ENCODE results near the gene DDC.

DDC gene

GRCh38 chr7:50509459-50509858 lies 55.7 kb downstream of the DDC start:
- no peak for DNase-seq

GRCh38 chr7:50508471-50508943 lies 56.7 kb downstream of the DDC start:
- no peak for DNase-seq

GRCh38 chr7:50507898-50508470 lies 57.2 kb downstream of the DDC start:
- no peak for DNase-seq

DNA sequence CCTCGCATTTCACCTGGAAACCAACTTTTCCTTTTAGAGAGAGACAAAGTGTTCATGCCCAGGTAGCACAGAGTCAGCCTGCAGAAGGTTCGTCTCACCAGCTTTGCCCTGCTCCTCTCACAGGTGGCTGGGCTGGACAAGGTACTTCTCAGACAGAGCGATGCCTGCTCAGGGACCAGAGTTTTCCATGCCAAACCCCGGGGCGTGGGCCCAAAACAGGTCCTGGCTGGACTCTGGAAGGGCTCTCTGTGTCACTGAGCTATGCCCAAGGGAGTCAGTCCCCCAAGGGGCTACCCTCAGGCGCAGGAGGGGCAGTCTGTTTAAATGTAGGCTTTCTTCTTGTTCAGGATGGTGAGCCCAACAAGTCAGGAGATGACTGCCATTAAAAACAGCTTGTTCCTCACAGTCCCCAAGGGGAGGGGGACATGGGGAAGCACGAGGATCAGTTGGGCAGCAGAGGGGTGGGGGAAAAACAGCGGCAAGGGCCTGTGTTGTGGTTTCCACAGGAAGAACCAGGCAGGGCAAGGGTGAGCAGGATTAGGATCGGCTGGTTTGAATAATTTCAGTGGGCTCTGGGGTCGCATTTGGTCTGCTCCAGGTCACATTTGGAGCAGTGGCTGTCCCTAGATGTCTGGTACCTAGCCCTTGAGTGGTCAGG lies 59.5 kb downstream of the DDC start:
- DNase-seq: no peak

GRCh38 chr7:50504646-50505546 lies 60.3 kb downstream of the DDC start:
- DNase-seq: no peak

GRCh38 chr7:50502947-50503346 lies 62.3 kb downstream of the DDC start:
- DNase-seq: no peak

GRCh38 chr7:50502001-50502684 lies 63.1 kb downstream of the DDC start:
- no peak for DNase-seq

GRCh38 chr7:50499092-50499491 lies 66.1 kb downstream of the DDC start:
- no peak for DNase-seq

DNA sequence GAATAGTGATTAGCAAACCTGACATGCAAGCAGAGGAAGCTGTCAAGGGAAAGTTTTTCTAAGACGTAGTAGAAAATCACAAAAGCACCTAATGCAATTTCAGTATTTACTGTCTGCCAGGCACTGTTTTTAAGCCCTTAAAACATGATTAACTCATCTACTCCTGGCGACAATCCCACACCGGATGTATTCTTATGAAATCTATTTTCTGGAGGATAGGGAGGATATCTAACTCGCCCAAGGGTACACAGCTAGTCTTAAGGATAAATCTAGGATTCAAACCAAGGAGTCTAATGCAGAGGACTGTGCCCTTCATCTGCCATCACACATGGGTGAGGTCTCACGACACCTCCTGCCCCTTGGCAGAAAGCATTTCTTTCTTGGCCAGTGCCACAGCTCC lies 67.2 kb downstream of the DDC start:
- no peak for DNase-seq

- no peak for DNase-seq
Observed at GRCh38 chr7:50497068-50497642, 68.0 kb downstream of the DDC start.

DNA sequence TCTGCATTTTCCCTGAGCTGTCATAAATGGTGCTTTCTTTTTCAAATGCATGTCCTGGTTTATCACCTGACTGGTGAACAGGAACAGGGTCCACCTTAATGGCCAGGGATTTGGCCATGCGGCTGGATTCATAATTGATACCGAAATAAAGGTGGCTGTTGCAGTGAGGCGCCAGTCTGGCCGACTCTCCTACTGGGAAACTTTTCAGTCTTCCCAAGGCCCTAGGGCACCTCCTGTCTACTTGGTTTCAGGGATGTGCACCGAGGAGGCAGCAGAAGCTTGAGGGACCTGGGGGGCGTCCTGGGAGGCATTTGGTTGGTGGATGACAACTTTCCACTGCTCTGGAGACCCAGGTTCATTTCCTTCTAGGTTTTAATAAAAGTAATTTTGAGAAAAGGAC lies 68.6 kb downstream of the DDC start:
- DNase-seq: no peak

GRCh38 chr7:50495746-50496145 lies 69.5 kb downstream of the DDC start:
- no peak for DNase-seq

GRCh38 chr7:50492770-50493519 lies 72.3 kb downstream of the DDC start:
- DNase-seq: no peak

- DNase-seq: no peak
Observed at GRCh38 chr7:50491943-50492342, 73.3 kb downstream of the DDC start.

GRCh38 chr7:50491209-50491608 lies 74.0 kb downstream of the DDC start:
- no peak for DNase-seq

DNA sequence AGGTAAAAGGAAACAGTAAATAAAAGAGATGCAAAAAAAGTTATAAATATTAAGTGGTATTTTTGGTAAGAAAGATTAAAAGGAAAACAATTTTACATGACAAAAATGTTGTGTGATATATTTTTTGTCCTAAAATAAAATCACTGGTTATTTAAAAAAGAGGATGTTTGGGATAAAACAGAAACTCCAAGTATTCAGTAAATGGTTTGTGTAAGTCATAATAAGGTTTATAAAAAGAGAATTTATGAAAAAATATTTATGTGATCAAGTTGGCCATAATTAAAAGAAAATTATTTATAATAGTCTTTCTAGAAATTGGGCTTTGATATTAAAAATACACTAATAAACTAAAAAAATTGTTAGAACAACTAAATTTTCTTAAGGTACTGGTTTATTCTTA lies 76.8 kb downstream of the DDC start:
- DNase-seq: no peak

DNA sequence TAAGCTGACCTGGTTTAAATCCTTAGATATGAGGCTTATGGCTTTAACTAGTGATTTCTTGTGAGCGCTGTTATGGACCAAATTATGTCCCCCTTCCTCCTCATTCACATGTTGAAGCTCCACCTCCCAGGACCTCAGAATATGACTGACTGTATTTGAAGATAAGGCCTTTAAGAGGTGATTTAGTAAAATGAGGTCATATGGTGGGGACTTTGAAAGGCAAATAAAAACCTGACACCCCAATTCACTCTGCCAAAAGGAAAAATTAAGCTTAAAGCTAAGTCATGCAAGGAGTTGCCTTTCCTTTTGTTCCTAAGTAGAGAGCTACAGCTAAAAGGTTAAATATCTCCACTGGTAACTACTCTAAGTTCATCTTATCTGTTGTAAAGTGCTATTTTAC lies 78.7 kb downstream of the DDC start:
- no peak for DNase-seq

GRCh38 chr7:50481867-50482266 lies 83.3 kb downstream of the DDC start:
- no peak for DNase-seq

GRCh38 chr7:50480797-50481196 lies 84.4 kb downstream of the DDC start:
- no peak for DNase-seq

GRCh38 chr7:50479743-50480517 lies 85.3 kb downstream of the DDC start:
- no peak for DNase-seq

DNA sequence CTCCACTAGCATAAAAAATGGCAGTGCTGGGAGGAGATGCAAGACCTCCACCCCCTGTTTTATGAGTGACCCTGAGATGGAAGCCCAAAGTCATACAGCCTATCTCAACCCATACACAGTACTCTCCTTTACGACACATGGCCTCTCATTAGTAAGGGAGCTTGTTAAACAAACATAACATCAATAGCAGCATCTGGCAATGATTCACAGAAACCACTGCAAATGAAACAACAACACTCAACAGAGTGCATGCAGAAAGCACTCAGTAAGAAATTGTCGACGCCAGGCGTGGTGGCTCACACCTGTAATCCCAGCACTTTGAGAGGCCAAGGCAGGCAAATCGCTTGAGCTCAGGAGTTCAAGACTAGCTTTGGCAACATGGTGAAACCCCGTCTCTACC lies 87.6 kb downstream of the DDC start:
- no peak for DNase-seq

Measured in stimulated activated naive CD4-positive, alpha-beta T cell treated with Interleukin-2 at 50 U/mL for 16 hours (primary cell).